Ureter (tissue), 1 donor: Measurements from ENCODE around the gene BTAF1. TPM values are rescaled to one million over a fixed set of nuclear protein-coding genes. Genes with fewer than 3 reads are reported as not detected.
"Not testable (repeated sequence)": the region's sequence is repeated elsewhere in the genome, so short reads cannot be mapped to it uniquely, and the experiment has no call there.

ENCODE experiments used
- DNase-seq: peaks from one replicate; pipeline ENCODE4 v3.0.0-alpha.2; 2020; ENCODE audit warnings: low spot score
- total RNA-seq: library from RNA; stranded (reverse); gene quantifications from one replicate; pipeline ENCODE4 v1.2.4, GENCODE V29; 2023
- donor health status: DM: yes; HTN: yes; CAD: no.

BTAF1 gene
- total RNA-seq, 1 donor from 2014 or later: 55.4 TPM

GRCh38 chr10:91978585-91978984, 55.0 kb downstream of the BTAF1 start:
- no peak for DNase-seq

GRCh38 chr10:91980319-91980718, 56.7 kb downstream of the BTAF1 start:
- DNase-seq: no peak

- DNase-seq: no peak
These were observed 59.8 kb downstream of the BTAF1 start for GRCh38 chr10:91983416-91983815.

GRCh38 chr10:91987397-91988037, 63.9 kb downstream of the BTAF1 start:
- no peak for DNase-seq

GRCh38 chr10:91992031-91992430, 68.5 kb downstream of the BTAF1 start:
- DNase-seq: no peak

- no peak for DNase-seq
These were observed 72.7 kb downstream of the BTAF1 start for GRCh38 chr10:91996266-91996665.

- no peak for DNase-seq
These were observed 78.0 kb downstream of the BTAF1 start for GRCh38 chr10:92001581-92001980.

- no peak for DNase-seq
These were observed 78.4 kb downstream of the BTAF1 start for GRCh38 chr10:92001995-92002394.

GRCh38 chr10:92003258-92003657, 79.7 kb downstream of the BTAF1 start:
- no peak for DNase-seq

GRCh38 chr10:92005978-92006377, 82.4 kb downstream of the BTAF1 start:
- no peak for DNase-seq

GRCh38 chr10:92009445-92009844, 85.9 kb downstream of the BTAF1 start:
- no peak for DNase-seq

GRCh38 chr10:92010047-92010735, 86.6 kb downstream of the BTAF1 start:
- DNase-seq: no peak

GRCh38 chr10:92011560-92012214, 88.1 kb downstream of the BTAF1 start:
- DNase-seq: no peak

- DNase-seq: no peak
These were observed 91.0 kb downstream of the BTAF1 start for GRCh38 chr10:92014620-92015019.

- DNase-seq: no peak
These were observed 101.1 kb downstream of the BTAF1 start for GRCh38 chr10:92024700-92025099.

- DNase-seq: not testable (repeated sequence)
These were observed 101.8 kb downstream of the BTAF1 start for GRCh38 chr10:92025340-92025739.

GRCh38 chr10:92027141-92027540, 103.6 kb downstream of the BTAF1 start:
- no peak for DNase-seq

GRCh38 chr10:92031580-92031979, 108.0 kb downstream of the BTAF1 start:
- DNase-seq: no peak

GRCh38 chr10:92033070-92033469, 109.5 kb downstream of the BTAF1 start:
- not testable (repeated sequence) for DNase-seq

GRCh38 chr10:92038949-92039348, 115.4 kb downstream of the BTAF1 start:
- DNase-seq: no peak

- no peak for DNase-seq
These were observed 119.0 kb downstream of the BTAF1 start for GRCh38 chr10:92042541-92042940.

- DNase-seq: no peak
These were observed 122.1 kb downstream of the BTAF1 start for GRCh38 chr10:92045641-92046106.

GRCh38 chr10:92047215-92047614, 123.6 kb downstream of the BTAF1 start:
- DNase-seq: no peak
